Fibroblast of lung (primary cell): Measurements from ENCODE around the gene SPATA2.

Source experiments
- EZH2 ChIP-seq: IDR thresholded peaks from 2 replicates; pipeline ENCODE4 v1.5.1; 2012; ENCODE audit warnings: low read length, control low read depth, mild to moderate bottlenecking; ENCODE audit errors: missing control alignments
- TF ChIP-seq, protein P1 (sequence below), 2 donors: IDR thresholded peaks in 1 of 2; conservative IDR thresholded peaks in 1 of 2; 1 replicate in 1 of 2; 2 replicates in 1 of 2; pipeline ENCODE4 v1.5.1; 2011 to 2012; ENCODE audit warnings: low read length in 2 of 2, control low read depth in 1 of 2, inconsistent platforms in 1 of 2, low read depth in 1 of 2, mild to moderate bottlenecking in 1 of 2

GRCh38 chr20:49914310-49915117, 815 bp downstream of the SPATA2 start:
- TF ChIP-seq, protein P1, sequence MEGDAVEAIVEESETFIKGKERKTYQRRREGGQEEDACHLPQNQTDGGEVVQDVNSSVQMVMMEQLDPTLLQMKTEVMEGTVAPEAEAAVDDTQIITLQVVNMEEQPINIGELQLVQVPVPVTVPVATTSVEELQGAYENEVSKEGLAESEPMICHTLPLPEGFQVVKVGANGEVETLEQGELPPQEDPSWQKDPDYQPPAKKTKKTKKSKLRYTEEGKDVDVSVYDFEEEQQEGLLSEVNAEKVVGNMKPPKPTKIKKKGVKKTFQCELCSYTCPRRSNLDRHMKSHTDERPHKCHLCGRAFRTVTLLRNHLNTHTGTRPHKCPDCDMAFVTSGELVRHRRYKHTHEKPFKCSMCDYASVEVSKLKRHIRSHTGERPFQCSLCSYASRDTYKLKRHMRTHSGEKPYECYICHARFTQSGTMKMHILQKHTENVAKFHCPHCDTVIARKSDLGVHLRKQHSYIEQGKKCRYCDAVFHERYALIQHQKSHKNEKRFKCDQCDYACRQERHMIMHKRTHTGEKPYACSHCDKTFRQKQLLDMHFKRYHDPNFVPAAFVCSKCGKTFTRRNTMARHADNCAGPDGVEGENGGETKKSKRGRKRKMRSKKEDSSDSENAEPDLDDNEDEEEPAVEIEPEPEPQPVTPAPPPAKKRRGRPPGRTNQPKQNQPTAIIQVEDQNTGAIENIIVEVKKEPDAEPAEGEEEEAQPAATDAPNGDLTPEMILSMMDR (conservative IDR thresholded peaks at IDR 0.05 in 1 of 2, IDR thresholded peaks at IDR 0.05 in 1 of 2; ENCODE audit: low read depth in 1 of 2, low read length in 2 of 2): no peak
- TF ChIP-seq EZH2: no peak
